H1 (cell line): ENCODE data around the gene CEP85. TPM values are rescaled to one million over a fixed set of nuclear protein-coding genes. Genes with fewer than 3 reads are reported as not detected.

Experiments used
- CTCF ChIA-PET: fragments of 300-600 bp; sonication (Branson Sonifier 250); formaldehyde crosslinking; loops from one replicate; lab custom pipeline; 2021; ENCODE audit not compliant: partially characterized antibody; lab: Charles Lee
- POLR2A ChIA-PET: fragments of 300-600 bp; sonication (Branson Sonifier 250); formaldehyde crosslinking; loops from one replicate; lab custom pipeline; 2021; ENCODE audit warnings: inconsistent platforms; ENCODE audit not compliant: partially characterized antibody; lab: Charles Lee
- DNase-seq, 2 experiments: peaks; one replicate each; pipeline versions ENCODE4 v3.0.0 to v3.0.0-alpha.2; 2010 to 2022; ENCODE audit warnings: low spot score in 2 of 2, low read depth in 1 of 2, mixed read lengths in 1 of 2
- FAIRE-seq: peaks from 2 replicates; lab custom pipeline; 2011; peaks lifted over from hg19 to GRCh38; lab: Jason Lieb, UNC
- H2AFZ ChIP-seq: 2 replicates; pipeline ENCODE4 v1.8.1; 2012; ENCODE audit warnings: low read length, inconsistent platforms
- H2AK5ac ChIP-seq: 2 replicates; pipeline ENCODE4 v1.6.1; 2013; ENCODE audit warnings: low read depth, low read length
- H2BK120ac ChIP-seq: replicated peaks from 2 replicates; pipeline ENCODE3; 2013; ENCODE audit warnings: low read depth, low read length, inconsistent platforms
- H2BK12ac ChIP-seq: 2 replicates; pipeline ENCODE4 v1.6.1; 2013; ENCODE audit warnings: low read depth, low read length
- H2BK15ac ChIP-seq: 2 replicates; pipeline ENCODE4 v1.6.1; 2013; ENCODE audit warnings: low read length
- H2BK20ac ChIP-seq: 2 replicates; pipeline ENCODE4 v1.6.1; 2013; ENCODE audit warnings: low read length
- H2BK5ac ChIP-seq: 2 replicates; pipeline ENCODE4 v1.6.1; 2013; ENCODE audit warnings: low read depth, low read length
- H3K14ac ChIP-seq: 2 replicates; pipeline ENCODE4 v1.6.1; 2013; ENCODE audit warnings: inconsistent platforms; ENCODE audit not compliant: insufficient read length
- H3K18ac ChIP-seq: 2 replicates; pipeline ENCODE4 v1.6.1; 2013; ENCODE audit warnings: low read length; ENCODE audit errors: extremely low read depth
- H3K23ac ChIP-seq: 2 replicates; pipeline ENCODE4 v1.6.1; 2013; ENCODE audit warnings: inconsistent platforms; ENCODE audit not compliant: insufficient read length
- H3K23me2 ChIP-seq: 2 replicates; pipeline ENCODE4 v1.6.1; 2013; ENCODE audit warnings: low read depth, low read length
- H3K27ac ChIP-seq: 2 replicates; pipeline ENCODE4 v1.6.1; 2011; ENCODE audit warnings: low read depth, low read length, inconsistent platforms
- H3K27me3 ChIP-seq, 4 experiments: replicated peaks in 1 of 4; 1 replicate in 1 of 4; 2 replicates in 3 of 4; pipeline versions ENCODE4 v1.6.1 to v1.8.1; 2011 to 2013; ENCODE audit warnings: low read length in 3 of 4, mild to moderate bottlenecking in 3 of 4, inconsistent platforms in 2 of 4, mixed read lengths in 2 of 4, moderate library complexity in 1 of 4; ENCODE audit not compliant: control insufficient read depth in 3 of 4, insufficient read depth in 3 of 4; ENCODE audit errors: extremely low read depth in 1 of 4
- H3K36me3 ChIP-seq, 4 experiments: 2 replicates each; pipeline versions ENCODE4 v1.6.1 to v1.8.1; 2011 to 2013; ENCODE audit warnings: mild to moderate bottlenecking in 4 of 4, low read length in 3 of 4, moderate library complexity in 2 of 4, control low read depth in 1 of 4, inconsistent platforms in 1 of 4; ENCODE audit not compliant: insufficient read depth in 4 of 4, control insufficient read depth in 2 of 4
- H3K4ac ChIP-seq: replicated peaks from 2 replicates; pipeline ENCODE3; 2013; ENCODE audit warnings: low read length, low read depth, mixed read lengths, inconsistent platforms; ENCODE audit not compliant: insufficient read length
- H3K4me1 ChIP-seq, 4 experiments: replicated peaks in 1 of 4; 1 replicate in 1 of 4; 2 replicates in 3 of 4; pipeline versions ENCODE4 v1.6.1 to v1.8.1; 2011 to 2013; ENCODE audit warnings: low read length in 3 of 4, inconsistent platforms in 2 of 4, mixed read lengths in 1 of 4; ENCODE audit not compliant: insufficient read depth in 4 of 4, control insufficient read depth in 3 of 4
- H3K4me2 ChIP-seq, 2 experiments: 2 replicates each; pipeline versions ENCODE4 v1.6.1 to v1.8.1; 2011 to 2013; ENCODE audit warnings: low read depth in 2 of 2, low read length in 2 of 2, control low read depth in 1 of 2, inconsistent platforms in 1 of 2, mild to moderate bottlenecking in 1 of 2; ENCODE audit not compliant: insufficient read depth in 1 of 2
- H3K4me3 ChIP-seq, 4 experiments: fragments of 200-600, 300-600 bp in 1 of 4; sonication (generic), shearing (Covaris generic), sonication (Bioruptor Twin) in 1 of 4; 2 replicates each; pipeline versions ENCODE4 v1.5.1 to v1.8.1; 2011 to 2016; ENCODE audit warnings: low read length in 4 of 4, low read depth in 3 of 4, control low read depth in 2 of 4, inconsistent platforms in 2 of 4, mild to moderate bottlenecking in 2 of 4, mixed read lengths in 1 of 4, moderate library complexity in 1 of 4; ENCODE audit not compliant: insufficient read depth in 2 of 4; ENCODE audit errors: extremely low read depth in 1 of 4
- H3K56ac ChIP-seq: replicated peaks from 2 replicates; pipeline ENCODE3; 2013; ENCODE audit warnings: low read depth, mild to moderate bottlenecking, mixed read lengths, low read length, inconsistent platforms; ENCODE audit not compliant: insufficient read length
- H3K79me1 ChIP-seq: 2 replicates; pipeline ENCODE4 v1.6.1; 2013; ENCODE audit warnings: low read depth, low read length, control low read depth
- H3K79me2 ChIP-seq, 2 experiments: 2 replicates each; pipeline versions ENCODE4 v1.6.1 to v1.8.1; 2012 to 2013; ENCODE audit warnings: low read length in 2 of 2, mild to moderate bottlenecking in 2 of 2, inconsistent platforms in 1 of 2; ENCODE audit not compliant: insufficient read depth in 2 of 2, control insufficient read depth in 1 of 2
- H3K9ac ChIP-seq, 4 experiments: replicated peaks in 1 of 4; 1 replicate in 1 of 4; 2 replicates in 3 of 4; pipeline versions ENCODE4 v1.6.1 to v1.8.1; 2011 to 2013; ENCODE audit warnings: low read depth in 3 of 4, low read length in 3 of 4, control low read depth in 2 of 4, mild to moderate bottlenecking in 2 of 4, moderate library complexity in 2 of 4, inconsistent platforms in 1 of 4; ENCODE audit errors: extremely low read depth in 1 of 4
- H3K9me3 ChIP-seq, 2 experiments: 2 replicates each; pipeline versions ENCODE4 v1.6.1 to v1.8.1; 2012 to 2013; ENCODE audit warnings: mild to moderate bottlenecking in 2 of 2, moderate library complexity in 2 of 2, control low read depth in 1 of 2, inconsistent platforms in 1 of 2, low read depth in 1 of 2, low read length in 1 of 2, mixed read lengths in 1 of 2; ENCODE audit not compliant: insufficient read depth in 2 of 2
- H4K20me1 ChIP-seq, 2 experiments: replicated peaks in 1 of 2; 2 replicates each; pipeline versions ENCODE3 to v1.8.1; 2011 to 2013; ENCODE audit warnings: inconsistent platforms in 2 of 2, low read length in 2 of 2, mild to moderate bottlenecking in 1 of 2; ENCODE audit not compliant: insufficient read depth in 2 of 2, control insufficient read depth in 1 of 2
- H4K5ac ChIP-seq: 2 replicates; pipeline ENCODE4 v1.6.1; 2013; ENCODE audit warnings: low read length, low read depth, mixed read lengths, inconsistent platforms; ENCODE audit not compliant: insufficient read length
- H4K8ac ChIP-seq: 2 replicates; pipeline ENCODE4 v1.8.0; 2013; ENCODE audit warnings: mild to moderate bottlenecking, moderate library complexity, low read length, inconsistent platforms; ENCODE audit not compliant: insufficient read depth; ENCODE audit errors: extremely low read depth
- H4K91ac ChIP-seq: replicated peaks from 2 replicates; pipeline ENCODE3; 2013; ENCODE audit warnings: low read length, mixed read lengths, inconsistent platforms; ENCODE audit not compliant: insufficient read length
- MAFK ChIP-seq: IDR thresholded peaks from 2 replicates; pipeline ENCODE4 v1.6.1; 2012; ENCODE audit warnings: low read depth, mild to moderate bottlenecking, improper control_type of control experiment, low read length
- SP2 ChIP-seq: IDR thresholded peaks from 2 replicates; pipeline ENCODE4 v1.6.1; 2012; ENCODE audit warnings: mild to moderate bottlenecking, low read length, inconsistent platforms
- SP4 ChIP-seq: IDR thresholded peaks from 2 replicates; pipeline ENCODE4 v1.6.1; 2012; ENCODE audit warnings: low read length, inconsistent platforms
- TBP ChIP-seq: IDR thresholded peaks from 2 replicates; pipeline ENCODE4 v1.6.1; 2011; ENCODE audit warnings: low read depth, low read length, improper control_type of control experiment
- whole genome bisulfite sequencing, 2 experiments: shearing (Covaris generic) in 1 of 2; methylation state at CpG; one replicate each; pipeline versions ENCODE4 v1.1.6 to v1.1.7; 2013 to 2015; ENCODE audit warnings: low lambda C conversion rate in 2 of 2, mixed read lengths in 2 of 2, inconsistent platforms in 1 of 2, low coverage in 1 of 2, missing lambda C conversion rate in 1 of 2; ENCODE audit not compliant: insufficient replicate concordance in 2 of 2, insufficient coverage in 1 of 2, insufficient read length in 1 of 2; ENCODE audit errors: extremely low coverage in 1 of 2, missing lambda C conversion rate in 1 of 2; 5-methylcytosine and 5-hydroxymethylcytosine counted together
- polyA plus RNA-seq, 7 experiments: library from polyadenylated mRNA; depleted of rRNA in 3 of 7; stranded (reverse) in 5 of 7; unstranded in 2 of 7; fragments of >200 nt in 5 of 7; fragments of 200-250 nt in 2 of 7; gene quantifications; 1 replicate in 5 of 7; 2 replicates in 1 of 7; 4 replicates in 1 of 7; pipeline versions ENCODE4 v1.2.1 to v1.2.3, GENCODE V29; 2011 to 2013; ENCODE audit warnings: missing spikeins in 2 of 7, mixed read lengths in 2 of 7
- total RNA-seq: library from RNA; stranded (reverse); fragmentation: NEBNext Ultra II Directional; extraction: Animal tissue kit (Norgen Biotek cat#: 25700); gene quantifications from 2 replicates; pipeline ENCODE4 v1.2.1, GENCODE V29; 2021

The CEP85 gene
- total and polyA plus RNA-seq, 2 of the 8 experiments (the other 6 are each of a cell fraction or from before 2014, with no cell fraction given) = 40.4 to 43.7 TPM

DNA sequence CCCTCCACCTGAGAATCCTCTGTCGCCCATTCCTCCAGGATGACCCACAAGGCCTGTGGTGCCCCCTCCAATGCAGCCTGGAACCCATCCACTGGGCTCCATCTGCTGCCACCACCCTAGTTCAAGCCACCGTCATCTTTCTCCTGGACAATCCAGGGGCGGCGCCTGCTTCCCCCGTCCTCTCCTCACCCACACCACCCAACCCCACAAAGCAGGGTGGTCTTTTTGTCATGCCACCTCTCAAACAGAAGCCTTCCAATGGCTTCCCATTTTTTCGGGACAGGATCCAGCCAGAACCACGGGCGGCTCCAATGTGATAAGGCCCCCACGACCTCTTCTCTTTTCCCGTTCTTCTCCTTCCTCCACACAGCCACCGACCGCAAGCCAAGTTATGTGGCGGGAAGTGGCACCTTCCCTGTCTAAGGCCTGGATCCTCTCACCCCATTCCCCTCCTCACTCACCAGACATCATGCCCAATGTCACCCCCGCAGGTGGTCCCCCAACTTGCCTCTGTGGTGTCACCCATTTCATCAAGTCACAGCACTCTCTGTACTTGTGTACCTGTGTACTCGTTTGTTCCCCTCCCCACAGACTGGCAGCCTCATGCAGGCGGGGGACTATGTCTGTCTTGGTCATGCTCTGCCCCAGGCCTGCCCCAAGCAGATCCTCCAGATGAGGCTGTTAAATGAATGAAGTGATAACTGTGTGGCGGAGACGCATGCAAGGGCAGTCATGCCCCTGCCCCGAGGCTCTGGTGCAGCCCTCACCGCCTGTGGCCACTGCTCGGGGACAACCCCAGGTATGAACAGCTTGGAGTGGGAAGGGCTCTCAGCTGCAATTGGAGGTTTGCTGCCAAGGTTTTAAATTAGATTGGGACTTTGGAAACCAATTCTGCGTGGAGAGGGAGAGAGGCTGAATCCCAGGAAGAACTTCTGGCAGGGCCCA is 61.5 kb downstream of the CEP85 start:
- H2AK5ac ChIP-seq = no peak overlapping the region
- H4K8ac ChIP-seq = no peak overlapping the region
- H3K9me3 ChIP-seq = no peaks in the 10 kb centered on the region
- no peak overlapping the region for H3K4ac ChIP-seq
- no peak overlapping the region for H2BK20ac ChIP-seq
- ChIA-PET CTCF (interaction anchor here (0.6 to 57.0 kb wide), 6 partner anchors 2 to 566 kb away, joined by 3 to 1530 read pairs (median 3); partner anchors contain the start of genes CD52, SH3BGRL3 and UBXN11), POLR2A (interaction anchor here (0.5 to 1.1 kb wide), 3 partner anchors 26 to 158 kb away, joined by 3 read pairs; partner anchors contain the start of gene LIN28A)
- H3K79me2 ChIP-seq = no peaks in the 10 kb centered on the region
- no peak overlapping the region for H2BK12ac ChIP-seq
- H2BK120ac ChIP-seq = no peak overlapping the region
- no peak overlapping the region for H2BK15ac ChIP-seq
- H2AFZ ChIP-seq = no peak overlapping the region
- no peak overlapping the region for H3K4me2 ChIP-seq
- no peak overlapping the region for H4K5ac ChIP-seq
- H4K91ac ChIP-seq = no peak overlapping the region
- peaks cover 0 to 3% of the 10 kb centered on the region in 2 experiments for H4K20me1 ChIP-seq
- no peak overlapping the region for H3K27ac ChIP-seq
- WGBS, 2 experiments = 78% methylated on average over 22 of the region's 22 CpGs; no CpG with 5 or more reads in 1 of the 2 experiments
- DNase-seq = no peak
- H3K23ac ChIP-seq = no peak overlapping the region
- peaks cover 0 to 11% (median 8%) of the 10 kb centered on the region in 4 experiments; a peak in 6 of 7 replicates for H3K4me1 ChIP-seq
- no peak overlapping the region for H3K18ac ChIP-seq
- H3K56ac ChIP-seq = no peak overlapping the region
- H3K23me2 ChIP-seq = no peaks in the 10 kb centered on the region
- no peaks in the 10 kb centered on the region for H3K79me1 ChIP-seq
- no peak for FAIRE-seq
- H3K14ac ChIP-seq = no peak overlapping the region
- TF ChIP-seq SP2 = no peak
- TF ChIP-seq SP4 = no peak
- TF ChIP-seq TBP = no peak
- no peak for TF ChIP-seq MAFK
- no peak overlapping the region for H3K4me3 ChIP-seq
- H3K27me3 ChIP-seq = no peaks in the 10 kb centered on the region
- no peaks in the 10 kb centered on the region for H3K36me3 ChIP-seq
- H2BK5ac ChIP-seq = no peak overlapping the region; the same call in 1 of the 2 replicates
- no peak overlapping the region for H3K9ac ChIP-seq
